ENCODE measurements around the gene MICAL3. TPM values are rescaled to one million over a fixed set of nuclear protein-coding genes. Genes with fewer than 3 reads are reported as not detected.

MICAL3 gene
- total and polyA plus RNA-seq, 9 of the 15 experiments (the other 6 are each of a cell fraction or from before 2014, with no cell fraction given): 0.53 to 32.1 (median 12.3) TPM

DNA sequence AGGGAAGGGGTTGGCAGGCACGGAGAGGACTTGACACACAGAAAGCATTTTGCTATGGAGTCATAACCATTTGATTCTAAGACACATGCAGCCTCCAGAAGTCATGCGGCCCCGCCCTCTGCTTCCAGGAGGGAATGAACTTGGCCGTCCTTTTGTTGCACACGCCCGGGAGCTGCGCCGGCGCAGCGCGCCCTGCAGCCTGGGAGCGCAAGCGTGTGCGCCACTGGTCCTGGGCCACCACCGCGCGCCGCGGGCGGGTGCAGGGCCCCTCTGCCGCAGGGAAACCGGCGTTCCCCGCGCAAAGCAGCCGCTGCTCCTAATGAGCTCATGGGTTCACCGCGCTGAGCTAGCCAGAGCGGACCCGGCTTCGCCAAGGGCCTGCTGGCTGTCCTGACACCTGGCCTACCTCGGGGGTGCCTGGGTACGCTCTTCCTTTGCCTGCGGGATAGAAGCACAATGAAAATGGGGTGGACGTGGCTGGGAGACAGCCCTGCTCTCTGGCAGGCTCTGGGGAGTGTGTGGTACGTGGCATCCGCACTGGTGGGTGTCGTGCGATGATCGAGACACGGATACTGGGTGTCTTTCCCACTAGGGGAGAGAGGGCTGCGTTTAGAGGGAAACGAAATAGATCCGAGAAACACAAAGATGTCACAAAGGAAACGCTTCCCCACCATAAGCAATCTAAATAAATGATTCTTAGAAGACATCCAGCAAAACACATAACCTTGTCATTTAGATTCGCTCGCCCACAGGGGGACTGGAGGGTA lies 669 bp downstream of the MICAL3 start (continued):
- TF ChIP-seq, protein P1, sequence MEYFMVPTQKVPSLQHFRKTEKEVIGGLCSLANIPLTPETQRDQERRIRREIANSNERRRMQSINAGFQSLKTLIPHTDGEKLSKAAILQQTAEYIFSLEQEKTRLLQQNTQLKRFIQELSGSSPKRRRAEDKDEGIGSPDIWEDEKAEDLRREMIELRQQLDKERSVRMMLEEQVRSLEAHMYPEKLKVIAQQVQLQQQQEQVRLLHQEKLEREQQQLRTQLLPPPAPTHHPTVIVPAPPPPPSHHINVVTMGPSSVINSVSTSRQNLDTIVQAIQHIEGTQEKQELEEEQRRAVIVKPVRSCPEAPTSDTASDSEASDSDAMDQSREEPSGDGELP (CRISPR knock-in tag; IDR thresholded peaks at IDR 0.05; ENCODE audit: borderline replicate concordance): 0 out of 2 replicates have a peak, but pooled peaks have one; percentile 17
- TF ChIP-seq, protein P2, sequence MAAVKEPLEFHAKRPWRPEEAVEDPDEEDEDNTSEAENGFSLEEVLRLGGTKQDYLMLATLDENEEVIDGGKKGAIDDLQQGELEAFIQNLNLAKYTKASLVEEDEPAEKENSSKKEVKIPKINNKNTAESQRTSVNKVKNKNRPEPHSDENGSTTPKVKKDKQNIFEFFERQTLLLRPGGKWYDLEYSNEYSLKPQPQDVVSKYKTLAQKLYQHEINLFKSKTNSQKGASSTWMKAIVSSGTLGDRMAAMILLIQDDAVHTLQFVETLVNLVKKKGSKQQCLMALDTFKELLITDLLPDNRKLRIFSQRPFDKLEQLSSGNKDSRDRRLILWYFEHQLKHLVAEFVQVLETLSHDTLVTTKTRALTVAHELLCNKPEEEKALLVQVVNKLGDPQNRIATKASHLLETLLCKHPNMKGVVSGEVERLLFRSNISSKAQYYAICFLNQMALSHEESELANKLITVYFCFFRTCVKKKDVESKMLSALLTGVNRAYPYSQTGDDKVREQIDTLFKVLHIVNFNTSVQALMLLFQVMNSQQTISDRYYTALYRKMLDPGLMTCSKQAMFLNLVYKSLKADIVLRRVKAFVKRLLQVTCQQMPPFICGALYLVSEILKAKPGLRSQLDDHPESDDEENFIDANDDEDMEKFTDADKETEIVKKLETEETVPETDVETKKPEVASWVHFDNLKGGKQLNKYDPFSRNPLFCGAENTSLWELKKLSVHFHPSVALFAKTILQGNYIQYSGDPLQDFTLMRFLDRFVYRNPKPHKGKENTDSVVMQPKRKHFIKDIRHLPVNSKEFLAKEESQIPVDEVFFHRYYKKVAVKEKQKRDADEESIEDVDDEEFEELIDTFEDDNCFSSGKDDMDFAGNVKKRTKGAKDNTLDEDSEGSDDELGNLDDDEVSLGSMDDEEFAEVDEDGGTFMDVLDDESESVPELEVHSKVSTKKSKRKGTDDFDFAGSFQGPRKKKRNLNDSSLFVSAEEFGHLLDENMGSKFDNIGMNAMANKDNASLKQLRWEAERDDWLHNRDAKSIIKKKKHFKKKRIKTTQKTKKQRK (IDR thresholded peaks at IDR 0.05; ENCODE audit: borderline replicate concordance, low read depth, low read length): no peak
- TF ChIP-seq CTBP1 (IDR thresholded peaks at IDR 0.05; ENCODE audit: borderline replicate concordance) (peak; percentile 67), PHF8 (IDR thresholded peaks at IDR 0.05; ENCODE audit: borderline replicate concordance, low read length) (peak; percentile 56; the same call in 1 of the 2 replicates), FIP1L1 (IDR thresholded peaks at IDR 0.05; ENCODE audit: low read depth, low read length, poor library complexity, severe bottlenecking) (peak; percentile 44), ZNF717 (CRISPR knock-in tag; IDR thresholded peaks at IDR 0.05) (no peak), MAFK (IDR thresholded peaks at IDR 0.05; ENCODE audit: low read length) (no peak), KAT8 (IDR thresholded peaks at IDR 0.05; ENCODE audit: low read depth) (no peak), RBM25 (IDR thresholded peaks at IDR 0.05; ENCODE audit: low read depth, low read length, severe bottlenecking) (no peak), NFXL1 (CRISPR knock-in tag; IDR thresholded peaks at IDR 0.05) (no peak), HOXB6 (CRISPR knock-in tag; IDR thresholded peaks at IDR 0.05; ENCODE audit: borderline replicate concordance) (no peak), SMAD1 (IDR thresholded peaks at IDR 0.05; ENCODE audit: low read depth, low read length, partially characterized antibody) (no peak), XRCC5 (IDR thresholded peaks at IDR 0.05; ENCODE audit: low read depth, low read length) (no peak), CREM (IDR thresholded peaks at IDR 0.05; ENCODE audit: low read depth) (0 out of 2 replicates have a peak, but pooled peaks have one; percentile 6), NRF1 (conservative IDR thresholded peaks at IDR 0.05 in 1 of 2, IDR thresholded peaks at IDR 0.05 in 1 of 2) (peak; percentile 90 to 91), MEIS2 (IDR thresholded peaks at IDR 0.05; ENCODE audit: partially characterized antibody) (peak; percentile 14), SETDB1 (IDR thresholded peaks at IDR 0.05; ENCODE audit: low read length) (peak; percentile 57)
- TF ChIP-seq, protein P3, sequence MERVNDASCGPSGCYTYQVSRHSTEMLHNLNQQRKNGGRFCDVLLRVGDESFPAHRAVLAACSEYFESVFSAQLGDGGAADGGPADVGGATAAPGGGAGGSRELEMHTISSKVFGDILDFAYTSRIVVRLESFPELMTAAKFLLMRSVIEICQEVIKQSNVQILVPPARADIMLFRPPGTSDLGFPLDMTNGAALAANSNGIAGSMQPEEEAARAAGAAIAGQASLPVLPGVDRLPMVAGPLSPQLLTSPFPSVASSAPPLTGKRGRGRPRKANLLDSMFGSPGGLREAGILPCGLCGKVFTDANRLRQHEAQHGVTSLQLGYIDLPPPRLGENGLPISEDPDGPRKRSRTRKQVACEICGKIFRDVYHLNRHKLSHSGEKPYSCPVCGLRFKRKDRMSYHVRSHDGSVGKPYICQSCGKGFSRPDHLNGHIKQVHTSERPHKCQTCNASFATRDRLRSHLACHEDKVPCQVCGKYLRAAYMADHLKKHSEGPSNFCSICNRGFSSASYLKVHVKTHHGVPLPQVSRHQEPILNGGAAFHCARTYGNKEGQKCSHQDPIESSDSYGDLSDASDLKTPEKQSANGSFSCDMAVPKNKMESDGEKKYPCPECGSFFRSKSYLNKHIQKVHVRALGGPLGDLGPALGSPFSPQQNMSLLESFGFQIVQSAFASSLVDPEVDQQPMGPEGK (CRISPR knock-in tag; IDR thresholded peaks at IDR 0.05; ENCODE audit: borderline replicate concordance): no peak
- TF ChIP-seq, protein P4, sequence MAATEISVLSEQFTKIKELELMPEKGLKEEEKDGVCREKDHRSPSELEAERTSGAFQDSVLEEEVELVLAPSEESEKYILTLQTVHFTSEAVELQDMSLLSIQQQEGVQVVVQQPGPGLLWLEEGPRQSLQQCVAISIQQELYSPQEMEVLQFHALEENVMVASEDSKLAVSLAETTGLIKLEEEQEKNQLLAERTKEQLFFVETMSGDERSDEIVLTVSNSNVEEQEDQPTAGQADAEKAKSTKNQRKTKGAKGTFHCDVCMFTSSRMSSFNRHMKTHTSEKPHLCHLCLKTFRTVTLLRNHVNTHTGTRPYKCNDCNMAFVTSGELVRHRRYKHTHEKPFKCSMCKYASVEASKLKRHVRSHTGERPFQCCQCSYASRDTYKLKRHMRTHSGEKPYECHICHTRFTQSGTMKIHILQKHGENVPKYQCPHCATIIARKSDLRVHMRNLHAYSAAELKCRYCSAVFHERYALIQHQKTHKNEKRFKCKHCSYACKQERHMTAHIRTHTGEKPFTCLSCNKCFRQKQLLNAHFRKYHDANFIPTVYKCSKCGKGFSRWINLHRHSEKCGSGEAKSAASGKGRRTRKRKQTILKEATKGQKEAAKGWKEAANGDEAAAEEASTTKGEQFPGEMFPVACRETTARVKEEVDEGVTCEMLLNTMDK (IDR thresholded peaks at IDR 0.05; ENCODE audit: borderline replicate concordance, insufficient read depth, low read depth, low read length, poor library complexity, severe bottlenecking): no peak

All from K562 (cell line).